ENCODE data around the gene ZNF629. TPM values are rescaled to one million over a fixed set of nuclear protein-coding genes. Genes with fewer than 3 reads are reported as not detected.

Gene ZNF629
- total and polyA plus RNA-seq, 2 of the 4 experiments (the other 2 are of a cell fraction), result 7.3 to 9.1 TPM

DNA sequence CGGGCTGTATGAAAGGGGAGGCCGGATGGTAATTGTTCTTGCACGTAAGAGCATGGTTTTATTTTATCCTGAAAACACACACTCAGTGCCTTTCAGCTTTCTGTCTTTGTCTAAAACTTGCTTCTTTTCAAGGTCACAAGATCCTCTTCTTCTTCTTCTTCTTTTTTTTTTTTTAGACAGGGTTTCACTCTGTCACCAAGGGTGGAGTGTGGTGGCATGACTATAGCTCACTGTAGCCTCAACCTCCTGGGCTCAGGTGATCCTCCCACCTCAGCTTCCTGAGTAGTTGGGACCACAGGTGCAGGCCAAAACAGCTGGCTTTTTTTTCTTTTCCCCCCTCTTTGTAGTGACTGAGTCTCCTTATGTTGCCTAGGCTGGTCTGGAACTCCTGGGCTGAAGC lies 15.9 kb upstream of the ZNF629 start:
- no peak for ATAC-seq (ENCODE audit: low read depth)
- Histone ChIP-seq H3K56ac (ENCODE audit: extremely low read depth, insufficient read depth, low read length) (no peak overlapping the region), H4K20me1 (ENCODE audit: insufficient read depth, low read length) (no peaks in the 10 kb centered on the region), H3K36me3 (ENCODE audit: control insufficient read depth, insufficient read depth, low read length) (no peaks in the 10 kb centered on the region), H2BK5ac (ENCODE audit: low read depth, low read length, poor library complexity, severe bottlenecking) (no peak overlapping the region), H3K79me1 (ENCODE audit: low read depth in 1 of 2, low read length in 2 of 2) (peaks cover 8 to 15% of the 10 kb centered on the region in 2 experiments; a peak in 3 of 4 replicates), H3K27ac (ENCODE audit: insufficient read depth, low read length) (no peak overlapping the region), H3K9me1 (ENCODE audit: insufficient read depth, low read length) (peaks cover 8% of the 10 kb centered on the region; the same call in 1 of the 2 replicates), H3K9ac (ENCODE audit: low read depth, low read length) (no peak overlapping the region), H4K91ac (ENCODE audit: insufficient read depth, low read depth, low read length) (no peak overlapping the region), H3K23ac (ENCODE audit: low read depth, low read length) (no peak overlapping the region), H2BK20ac (ENCODE audit: low read depth, low read length) (no peak overlapping the region), H2AFZ (replicated peaks; ENCODE audit: low read length, poor library complexity) (no peak overlapping the region), H3K4ac (ENCODE audit: low read depth, low read length) (no peak overlapping the region), H2BK120ac (ENCODE audit: low read depth, low read length) (no peak overlapping the region), H2BK15ac (ENCODE audit: low read depth, low read length) (no peak overlapping the region), H3K4me1 (ENCODE audit: control insufficient read depth, insufficient read depth, low read length) (peaks cover 8% of the 10 kb centered on the region), H3K9me3 (ENCODE audit: control insufficient read depth, insufficient read depth, low read length) (no peaks in the 10 kb centered on the region), H2AK9ac (replicated peaks; ENCODE audit: low read depth, low read length, poor library complexity) (no peak overlapping the region), H4K5ac (ENCODE audit: low read depth, low read length) (no peak overlapping the region), H4K8ac (ENCODE audit: low read depth in 2 of 2, low read length in 2 of 2) (no peak overlapping the region), H3K18ac (ENCODE audit: low read depth, low read length) (no peak overlapping the region), H2AK5ac (ENCODE audit: low read depth, low read length) (no peak overlapping the region), H3K4me3 (ENCODE audit: insufficient read depth, low read depth, low read length) (no peak overlapping the region), H3K27me3 (ENCODE audit: control insufficient read depth, insufficient read depth, low read length) (no peaks in the 10 kb centered on the region), H3K4me2 (ENCODE audit: low read depth, low read length) (no peak overlapping the region), H3K14ac (replicated peaks; ENCODE audit: low read depth, low read length) (no peak overlapping the region)
- dilution Hi-C loops (cut with HindIII; ENCODE audit: low sequenced_read_pairs, unreplicated experiment) (no loop called here), intact Hi-C loops (cut with micrococcal nuclease) (no loop called here), in situ Hi-C loops (cut with MboI; ENCODE audit: low sequenced_read_pairs) (no loop called here)
- WGBS, 2 experiments (ENCODE audit: extremely low coverage in 2 of 2, insufficient read length in 1 of 2), result no CpG with 5 or more reads among the region's 3 CpGs
- no peak for DNase-seq
- ChIA-PET CTCF (no interaction called here), POLR2A (ENCODE audit: unreplicated experiment) (no interaction called here)
- BruUV-seq (replicated peaks), result no TSS peak
- TF ChIP-seq RCOR1 (IDR thresholded peaks at IDR 0.05; ENCODE audit: insufficient replicate concordance, low read length) (no peak), FOS (IDR thresholded peaks at IDR 0.05; ENCODE audit: low read depth, low read length) (no peak), POLR2A (IDR thresholded peaks at IDR 0.05; ENCODE audit: low read depth, low read length) (no peak), BHLHE40 (IDR thresholded peaks at IDR 0.05; ENCODE audit: low read depth, low read length) (no peak), CEBPB (IDR thresholded peaks at IDR 0.05; ENCODE audit: low read depth, low read length) (no peak), RFX5 (IDR thresholded peaks at IDR 0.05; ENCODE audit: low read depth, low read length) (no peak), NFE2L2 (IDR thresholded peaks at IDR 0.05; ENCODE audit: low read depth, low read length) (no peak), MXI1 (IDR thresholded peaks at IDR 0.05; ENCODE audit: borderline replicate concordance, low read depth, low read length) (no peak), SMC3 (IDR thresholded peaks at IDR 0.05; ENCODE audit: low read depth, low read length) (no peak), CHD1 (IDR thresholded peaks at IDR 0.05; ENCODE audit: low read depth, low read length) (no peak), RAD21 (IDR thresholded peaks at IDR 0.05; ENCODE audit: low read length) (no peak), MAZ (IDR thresholded peaks at IDR 0.05; ENCODE audit: borderline replicate concordance, low read depth, low read length) (no peak), MAFK (IDR thresholded peaks at IDR 0.05; ENCODE audit: low read depth, low read length) (no peak)
- TF ChIP-seq, protein P1, sequence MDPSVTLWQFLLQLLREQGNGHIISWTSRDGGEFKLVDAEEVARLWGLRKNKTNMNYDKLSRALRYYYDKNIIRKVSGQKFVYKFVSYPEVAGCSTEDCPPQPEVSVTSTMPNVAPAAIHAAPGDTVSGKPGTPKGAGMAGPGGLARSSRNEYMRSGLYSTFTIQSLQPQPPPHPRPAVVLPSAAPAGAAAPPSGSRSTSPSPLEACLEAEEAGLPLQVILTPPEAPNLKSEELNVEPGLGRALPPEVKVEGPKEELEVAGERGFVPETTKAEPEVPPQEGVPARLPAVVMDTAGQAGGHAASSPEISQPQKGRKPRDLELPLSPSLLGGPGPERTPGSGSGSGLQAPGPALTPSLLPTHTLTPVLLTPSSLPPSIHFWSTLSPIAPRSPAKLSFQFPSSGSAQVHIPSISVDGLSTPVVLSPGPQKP (IDR thresholded peaks at IDR 0.05; ENCODE audit: borderline replicate concordance, low read depth, low read length), result no peak
- TF ChIP-seq, protein P2, sequence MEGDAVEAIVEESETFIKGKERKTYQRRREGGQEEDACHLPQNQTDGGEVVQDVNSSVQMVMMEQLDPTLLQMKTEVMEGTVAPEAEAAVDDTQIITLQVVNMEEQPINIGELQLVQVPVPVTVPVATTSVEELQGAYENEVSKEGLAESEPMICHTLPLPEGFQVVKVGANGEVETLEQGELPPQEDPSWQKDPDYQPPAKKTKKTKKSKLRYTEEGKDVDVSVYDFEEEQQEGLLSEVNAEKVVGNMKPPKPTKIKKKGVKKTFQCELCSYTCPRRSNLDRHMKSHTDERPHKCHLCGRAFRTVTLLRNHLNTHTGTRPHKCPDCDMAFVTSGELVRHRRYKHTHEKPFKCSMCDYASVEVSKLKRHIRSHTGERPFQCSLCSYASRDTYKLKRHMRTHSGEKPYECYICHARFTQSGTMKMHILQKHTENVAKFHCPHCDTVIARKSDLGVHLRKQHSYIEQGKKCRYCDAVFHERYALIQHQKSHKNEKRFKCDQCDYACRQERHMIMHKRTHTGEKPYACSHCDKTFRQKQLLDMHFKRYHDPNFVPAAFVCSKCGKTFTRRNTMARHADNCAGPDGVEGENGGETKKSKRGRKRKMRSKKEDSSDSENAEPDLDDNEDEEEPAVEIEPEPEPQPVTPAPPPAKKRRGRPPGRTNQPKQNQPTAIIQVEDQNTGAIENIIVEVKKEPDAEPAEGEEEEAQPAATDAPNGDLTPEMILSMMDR (conservative IDR thresholded peaks at IDR 0.05; ENCODE audit: low read depth, low read length), result no peak
- TF ChIP-seq, protein P3, sequence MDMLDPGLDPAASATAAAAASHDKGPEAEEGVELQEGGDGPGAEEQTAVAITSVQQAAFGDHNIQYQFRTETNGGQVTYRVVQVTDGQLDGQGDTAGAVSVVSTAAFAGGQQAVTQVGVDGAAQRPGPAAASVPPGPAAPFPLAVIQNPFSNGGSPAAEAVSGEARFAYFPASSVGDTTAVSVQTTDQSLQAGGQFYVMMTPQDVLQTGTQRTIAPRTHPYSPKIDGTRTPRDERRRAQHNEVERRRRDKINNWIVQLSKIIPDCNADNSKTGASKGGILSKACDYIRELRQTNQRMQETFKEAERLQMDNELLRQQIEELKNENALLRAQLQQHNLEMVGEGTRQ (IDR thresholded peaks at IDR 0.05; ENCODE audit: low read depth, low read length), result no peak

Measured in IMR-90 (cell line).